Measurements from ENCODE around the gene PRRG2.

Gene PRRG2

DNA sequence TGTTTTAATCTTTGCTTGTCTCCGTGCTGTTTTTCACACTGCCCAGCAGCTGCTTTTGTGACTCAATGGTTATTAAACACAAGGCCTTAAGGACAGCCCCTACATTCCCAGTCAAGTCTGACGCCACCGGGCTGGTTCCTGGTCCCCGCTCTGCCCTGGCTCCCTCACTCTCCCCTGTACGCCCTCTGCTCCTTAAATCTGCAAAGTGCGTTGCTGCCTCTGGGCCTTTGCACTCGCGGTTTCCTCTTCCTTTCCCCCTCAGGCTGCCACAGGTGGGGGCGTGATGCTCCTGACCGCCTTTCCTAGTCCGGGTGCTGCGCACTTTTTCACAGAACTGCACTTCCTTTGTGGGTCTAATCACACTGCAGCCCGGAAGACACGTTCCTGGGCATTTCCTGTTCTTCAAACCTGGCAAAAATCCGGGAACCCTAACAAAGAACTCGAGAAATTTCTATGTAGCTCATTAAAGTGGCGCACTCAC is 26.4 kb upstream of the PRRG2 start:
- Histone ChIP-seq H3K4me3 (no peak overlapping the region), H3K4me2 (peak overlapping the region; percentile 48 to 78 (median 68)), H3K27ac (peak overlapping the region in 9 of 11 experiments; percentile 37 to 69 (median 56); a peak in 18 of 22 replicates), H3K27me3 (no peaks in the 10 kb centered on the region), H3K4me1 (peaks cover 27 to 53% (median 38%) of the 10 kb centered on the region in 10 experiments), H3K36me3 (peaks cover 58 to 91% (median 74%) of the 10 kb centered on the region in 11 experiments), H4K20me1 (peaks cover 0 to 57% (median 13%) of the 10 kb centered on the region in 11 experiments; a peak in 16 of 22 replicates), H3K9ac (peak overlapping the region in 6 of 11 experiments; percentile 10 to 49 (median 32); a peak in 6 of 22 replicates), H3K9me3 (replicated peaks in 1 of 11) (no peaks in the 10 kb centered on the region)
- TF ChIP-seq Cebpa-rat (IDR thresholded peaks at IDR 0.05) = no peak

DNA sequence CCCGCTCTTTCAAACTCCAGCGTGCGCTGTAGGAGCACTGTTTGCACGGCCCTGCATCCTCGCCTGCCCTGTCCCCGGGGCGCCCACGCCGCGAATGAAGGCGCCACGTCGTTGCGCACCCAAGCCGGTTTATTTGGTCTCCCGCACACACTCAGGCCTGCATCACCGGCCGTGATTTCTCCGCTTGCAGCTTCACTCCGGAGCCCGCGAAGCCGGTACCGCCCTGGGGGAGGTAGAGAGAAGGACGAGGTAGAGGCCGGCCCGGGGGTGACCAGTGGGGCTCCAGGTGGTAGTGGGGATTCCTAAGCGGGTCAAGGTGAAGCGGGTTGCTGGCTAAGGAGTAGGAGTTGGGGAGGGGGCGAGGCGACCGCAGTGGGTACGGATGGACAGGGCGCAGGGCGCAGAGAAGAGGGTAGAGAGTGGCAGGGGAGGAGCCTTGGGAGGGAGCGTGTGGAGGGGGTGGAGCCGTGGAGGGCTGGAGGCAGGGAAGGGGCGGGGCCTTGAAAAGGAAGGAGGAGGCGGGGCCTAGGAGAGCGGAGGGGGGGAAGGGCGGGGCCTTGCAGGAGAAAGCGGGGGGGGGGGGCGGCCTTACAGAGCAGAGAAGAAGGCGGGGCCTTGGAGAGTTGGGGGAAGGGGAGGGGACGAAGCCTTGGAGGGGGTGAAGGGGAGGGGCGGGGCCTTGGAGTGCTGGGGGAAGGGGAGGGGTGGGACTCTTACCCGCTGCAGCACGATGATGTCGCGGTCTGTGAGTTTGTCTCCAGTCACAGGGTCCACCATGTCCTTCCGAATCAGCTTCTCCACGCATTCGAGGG is 25.3 kb upstream of the PRRG2 start:
- H3K4me2 ChIP-seq = peak overlapping the region; percentile 14 to 78 (median 66); a peak in 15 of 22 replicates
- H3K27ac ChIP-seq = peak overlapping the region in 2 of 11 experiments; percentile 45 to 58; a peak in 2 of 22 replicates
- H3K9me3 ChIP-seq (replicated peaks in 1 of 11) = no peaks in the 10 kb centered on the region
- no peak overlapping the region for H3K4me3 ChIP-seq
- no peaks in the 10 kb centered on the region for H3K27me3 ChIP-seq
- H4K20me1 ChIP-seq = peaks cover 5 to 68% (median 24%) of the 10 kb centered on the region in 11 experiments; a peak in 20 of 22 replicates
- no peak overlapping the region for H3K9ac ChIP-seq
- TF ChIP-seq Cebpa-rat (IDR thresholded peaks at IDR 0.05) = no peak
- peaks cover 55 to 89% (median 74%) of the 10 kb centered on the region in 11 experiments for H3K36me3 ChIP-seq
- peaks cover 38 to 63% (median 48%) of the 10 kb centered on the region in 10 experiments for H3K4me1 ChIP-seq

DNA sequence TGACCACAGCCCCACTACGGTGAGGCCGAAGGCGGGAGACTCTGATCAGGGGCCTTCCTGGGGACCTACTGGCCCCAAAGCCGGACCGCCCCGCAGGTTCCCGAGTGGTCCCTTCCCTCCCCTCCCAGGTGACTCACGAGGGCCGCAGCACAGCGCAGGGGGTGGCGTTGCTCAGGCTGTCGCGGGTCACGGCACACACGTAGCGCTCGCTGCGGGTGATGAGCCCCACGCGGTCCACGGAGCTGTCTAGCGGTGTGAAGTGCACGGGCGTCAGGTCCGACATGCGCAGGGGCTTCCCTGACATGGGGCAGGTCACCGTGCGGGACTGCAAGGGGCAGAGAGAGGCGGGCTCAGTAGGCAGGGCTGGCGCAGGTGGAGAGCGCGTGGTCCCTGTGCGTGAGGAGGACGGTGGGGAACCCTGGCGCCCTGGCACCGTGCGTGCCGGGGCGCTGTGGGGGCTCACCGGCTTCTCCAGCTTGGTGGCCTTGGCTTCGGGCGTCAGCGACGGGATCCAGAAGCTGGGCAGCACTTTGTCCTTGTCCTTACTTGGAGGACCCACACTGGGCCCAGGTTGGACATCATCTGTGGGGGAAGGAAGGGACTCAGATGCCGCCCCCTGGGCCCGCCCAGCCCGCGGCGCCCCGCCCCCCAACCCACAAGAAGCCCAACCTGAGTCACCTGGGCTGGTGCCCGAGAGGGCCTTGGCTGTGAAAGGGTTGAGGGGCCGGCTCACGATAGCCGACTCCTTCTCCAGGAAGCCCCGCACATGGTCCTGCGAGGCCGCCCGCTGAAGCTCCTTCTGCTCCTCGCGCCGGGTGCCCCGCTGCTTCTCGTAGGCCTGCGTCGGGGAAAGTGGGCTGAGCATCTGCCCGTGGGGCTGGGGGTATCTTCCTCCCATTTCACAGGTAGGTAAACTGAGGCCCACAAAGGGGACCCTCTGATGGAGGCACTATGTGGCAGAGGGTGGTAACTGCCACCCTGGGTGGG is 24.4 kb upstream of the PRRG2 start:
- H3K9ac ChIP-seq = no peak overlapping the region
- H3K9me3 ChIP-seq (replicated peaks in 1 of 11) = no peaks in the 10 kb centered on the region
- H3K4me1 ChIP-seq = peaks cover 46 to 69% (median 57%) of the 10 kb centered on the region in 10 experiments
- peaks cover 14 to 77% (median 33%) of the 10 kb centered on the region in 11 experiments; a peak in 20 of 22 replicates for H4K20me1 ChIP-seq
- TF ChIP-seq Cebpa-rat (IDR thresholded peaks at IDR 0.05) = no peak
- no peaks in the 10 kb centered on the region for H3K27me3 ChIP-seq
- H3K27ac ChIP-seq = no peak overlapping the region
- no peak overlapping the region for H3K4me3 ChIP-seq
- peaks cover 55 to 83% (median 71%) of the 10 kb centered on the region in 11 experiments for H3K36me3 ChIP-seq
- peak overlapping the region in 1 of 11 experiments; percentile 9; a peak in 1 of 22 replicates for H3K4me2 ChIP-seq

DNA sequence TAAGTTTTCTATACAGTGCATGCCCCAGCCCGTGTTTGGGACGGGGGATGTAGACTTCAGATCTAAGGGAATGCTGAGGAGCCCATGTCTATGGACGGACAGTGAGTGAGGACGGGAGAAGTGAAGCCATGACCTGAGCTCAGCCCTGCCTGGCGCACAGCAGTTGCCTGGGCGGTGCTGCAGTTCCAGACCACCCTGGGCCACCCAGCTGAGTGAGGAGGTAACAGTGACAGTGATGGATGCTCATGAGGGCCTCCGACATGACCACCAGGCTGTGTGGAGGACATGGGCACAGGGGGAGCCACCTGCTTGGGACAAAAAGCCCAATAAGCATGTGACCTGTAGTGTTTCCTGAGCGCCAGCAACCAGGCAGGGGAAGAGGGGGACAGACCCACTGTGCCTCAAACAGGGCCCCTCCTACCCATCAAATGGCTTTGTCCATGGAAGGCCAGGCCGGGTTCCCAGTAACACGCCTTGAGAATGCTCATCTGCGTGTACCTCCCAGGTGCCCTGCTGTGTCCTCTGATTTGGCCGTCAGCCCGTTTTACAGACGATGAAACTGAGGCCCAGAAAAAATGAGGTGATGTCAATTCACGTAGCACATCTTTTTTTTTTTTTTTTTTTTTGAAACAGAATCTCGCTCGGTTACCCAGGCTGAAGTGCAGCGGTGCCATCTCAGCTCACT is 23.3 kb upstream of the PRRG2 start:
- Histone ChIP-seq H3K9ac (peak overlapping the region in 1 of 11 experiments; percentile 15; a peak in 1 of 22 replicates), H4K20me1 (peaks cover 15 to 84% (median 44%) of the 10 kb centered on the region in 11 experiments; a peak in 20 of 22 replicates), H3K27me3 (no peaks in the 10 kb centered on the region), H3K4me3 (no peak overlapping the region), H3K4me1 (peaks cover 56 to 69% (median 63%) of the 10 kb centered on the region in 10 experiments), H3K4me2 (no peak overlapping the region), H3K36me3 (peaks cover 55 to 80% (median 67%) of the 10 kb centered on the region in 11 experiments), H3K9me3 (replicated peaks in 1 of 11) (no peaks in the 10 kb centered on the region), H3K27ac (no peak overlapping the region)
- TF ChIP-seq Cebpa-rat (IDR thresholded peaks at IDR 0.05) = no peak

DNA sequence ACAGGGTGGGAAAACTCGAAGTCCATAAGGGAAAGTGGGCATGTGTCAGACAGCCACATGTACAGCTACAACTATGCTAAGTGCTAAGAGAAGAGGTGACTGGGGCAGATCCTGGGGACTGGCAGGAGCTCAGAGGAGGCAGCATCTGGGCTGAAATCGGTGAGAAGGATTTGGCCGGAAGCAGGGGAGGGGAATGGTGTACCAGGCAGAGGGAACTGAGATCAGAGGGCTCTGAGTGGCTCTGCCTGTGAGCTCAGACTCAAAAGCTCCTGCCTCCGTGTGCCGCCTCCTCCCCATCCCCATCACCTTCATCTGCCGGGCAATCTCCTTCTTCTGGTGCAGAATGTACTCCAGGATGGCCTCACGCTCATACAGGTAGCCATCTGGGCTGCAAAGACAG is 22.5 kb upstream of the PRRG2 start:
- H3K4me3 ChIP-seq = no peak overlapping the region
- no peak for TF ChIP-seq Cebpa-rat (IDR thresholded peaks at IDR 0.05)
- H4K20me1 ChIP-seq = peaks cover 15 to 89% (median 52%) of the 10 kb centered on the region in 11 experiments; a peak in 20 of 22 replicates
- 0 out of 22 replicates have a peak overlapping the region, but pooled peaks of 1 of the 11 experiments have one; percentile 3 for H3K9ac ChIP-seq
- peaks cover 55 to 79% (median 66%) of the 10 kb centered on the region in 11 experiments for H3K36me3 ChIP-seq
- no peak overlapping the region for H3K27ac ChIP-seq
- peaks cover 61 to 69% (median 67%) of the 10 kb centered on the region in 10 experiments for H3K4me1 ChIP-seq
- H3K27me3 ChIP-seq = no peaks in the 10 kb centered on the region
- no peak overlapping the region for H3K4me2 ChIP-seq
- H3K9me3 ChIP-seq (replicated peaks in 1 of 11) = no peaks in the 10 kb centered on the region

DNA sequence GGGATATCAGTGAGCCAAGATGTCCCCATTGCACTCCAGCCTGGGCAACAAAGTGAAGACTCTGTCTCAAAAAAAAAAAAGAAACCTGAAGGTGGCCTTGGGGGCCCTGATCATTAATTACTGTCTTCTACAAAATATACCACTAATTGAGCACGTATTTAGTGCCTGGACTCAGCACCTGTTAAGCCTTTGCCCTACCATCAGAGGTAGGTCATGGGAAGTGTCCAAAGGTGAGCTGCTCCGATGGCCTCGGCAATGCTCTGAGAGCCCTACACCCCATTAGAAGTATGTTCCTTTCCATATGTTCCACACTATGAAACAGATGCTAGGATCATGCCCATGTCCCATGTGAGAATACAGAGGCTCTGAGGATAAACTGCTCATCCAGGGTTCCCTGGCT is 21.7 kb upstream of the PRRG2 start:
- peaks cover 55 to 79% (median 69%) of the 10 kb centered on the region in 11 experiments for H3K36me3 ChIP-seq

DNA sequence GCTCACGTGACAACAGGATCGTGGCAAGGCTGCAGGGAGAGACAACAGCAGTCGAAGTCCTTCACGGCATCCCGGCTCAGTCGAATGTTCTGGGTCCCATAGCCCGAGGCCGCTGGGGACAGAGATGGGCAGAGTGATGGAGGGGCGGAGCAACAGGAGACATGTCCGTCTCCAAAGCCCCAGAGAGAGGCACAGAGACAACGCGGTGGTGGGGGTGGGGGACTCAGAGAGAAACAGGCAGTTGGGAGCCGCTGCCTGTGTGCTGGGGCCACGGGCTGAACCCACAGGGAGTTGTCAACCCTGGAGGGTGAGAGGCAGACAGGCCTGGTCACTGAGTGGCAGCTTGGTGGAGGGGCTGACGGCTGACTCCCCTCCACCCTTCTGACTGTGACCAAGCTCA is 21.2 kb upstream of the PRRG2 start:
- no peaks in the 10 kb centered on the region for H3K27me3 ChIP-seq
- H3K4me2 ChIP-seq = peak overlapping the region; percentile 48 to 79 (median 70)
- H3K4me1 ChIP-seq = peaks cover 49 to 68% (median 62%) of the 10 kb centered on the region in 10 experiments
- H3K27ac ChIP-seq = peak overlapping the region; percentile 21 to 67 (median 45); a peak in 19 of 22 replicates
- peak overlapping the region in 1 of 10 experiments; percentile 12; a peak in 1 of 20 replicates for H3K4me3 ChIP-seq
- no peaks in the 10 kb centered on the region for H3K9me3 ChIP-seq (replicated peaks in 1 of 11)
- no peak for TF ChIP-seq Cebpa-rat (IDR thresholded peaks at IDR 0.05)
- H3K36me3 ChIP-seq = peaks cover 51 to 79% (median 68%) of the 10 kb centered on the region in 11 experiments
- H4K20me1 ChIP-seq = peaks cover 25 to 93% (median 64%) of the 10 kb centered on the region in 11 experiments; a peak in 20 of 22 replicates
- peak overlapping the region; percentile 21 to 66 (median 50); a peak in 17 of 22 replicates for H3K9ac ChIP-seq

More for the DNA sequence above, 21.7 kb upstream of the PRRG2 start:
- no peaks in the 10 kb centered on the region for H3K9me3 ChIP-seq (replicated peaks in 1 of 11)
- H4K20me1 ChIP-seq = peaks cover 21 to 93% (median 60%) of the 10 kb centered on the region in 11 experiments; a peak in 20 of 22 replicates
- peaks cover 53 to 69% (median 63%) of the 10 kb centered on the region in 10 experiments for H3K4me1 ChIP-seq
- TF ChIP-seq Cebpa-rat (IDR thresholded peaks at IDR 0.05) = no peak
- H3K4me2 ChIP-seq = peak overlapping the region in 10 of 11 experiments; percentile 48 to 79 (median 68); a peak in 16 of 22 replicates
- peak overlapping the region in 5 of 11 experiments; percentile 44 to 66 (median 62); a peak in 5 of 22 replicates for H3K9ac ChIP-seq
- H3K4me3 ChIP-seq = no peak overlapping the region
- H3K27ac ChIP-seq = peak overlapping the region in 6 of 11 experiments; percentile 29 to 67 (median 52); a peak in 8 of 22 replicates
- H3K27me3 ChIP-seq = no peaks in the 10 kb centered on the region
